H9 (cell line): ENCODE measurements around the gene C10orf120. TPM values are rescaled to one million over a fixed set of nuclear protein-coding genes. Genes with fewer than 3 reads are reported as not detected.

Experiments used
- DNase-seq: peaks from one replicate; pipeline ENCODE4 v3.0.0-alpha.2; 2017
- H2AFZ ChIP-seq: one replicate; pipeline ENCODE4 v1.6.1; 2013; ENCODE audit warnings: mild to moderate bottlenecking, low read length, control low read depth, moderate library complexity
- H2AK5ac ChIP-seq: 2 replicates; pipeline ENCODE4 v1.6.1; 2013; ENCODE audit warnings: low read length, control low read depth, mixed read lengths; ENCODE audit not compliant: insufficient read length
- H2BK120ac ChIP-seq: one replicate; pipeline ENCODE4 v1.6.1; 2013; ENCODE audit warnings: low read depth, mild to moderate bottlenecking, low read length, control low read depth, inconsistent platforms; ENCODE audit not compliant: poor library complexity, severe bottlenecking
- H2BK12ac ChIP-seq: 2 replicates; pipeline ENCODE4 v1.6.1; 2013; ENCODE audit warnings: low read length, control low read depth, mixed read lengths, low read depth; ENCODE audit not compliant: insufficient read length
- H2BK15ac ChIP-seq: 2 replicates; pipeline ENCODE4 v1.6.1; 2013; ENCODE audit warnings: low read depth, low read length, control low read depth
- H2BK20ac ChIP-seq: one replicate; pipeline ENCODE4 v1.6.1; 2013; ENCODE audit warnings: low read depth, mild to moderate bottlenecking, low read length, control low read depth, inconsistent platforms; ENCODE audit not compliant: poor library complexity, severe bottlenecking
- H2BK5ac ChIP-seq: 2 replicates; pipeline ENCODE4 v1.6.1; 2013; ENCODE audit warnings: low read length, control low read depth, mixed read lengths; ENCODE audit not compliant: insufficient read length
- H3K14ac ChIP-seq: 2 replicates; pipeline ENCODE4 v1.6.1; 2013; ENCODE audit warnings: low read length, control low read depth; ENCODE audit not compliant: insufficient read depth
- H3K18ac ChIP-seq: 2 replicates; pipeline ENCODE4 v1.6.1; 2013; ENCODE audit warnings: low read depth, mild to moderate bottlenecking, mixed read lengths, low read length, control low read depth; ENCODE audit not compliant: insufficient read length
- H3K23ac ChIP-seq: 2 replicates; pipeline ENCODE4 v1.6.1; 2013; ENCODE audit warnings: low read length, control low read depth, mixed read lengths, low read depth; ENCODE audit not compliant: insufficient read length
- H3K23me2 ChIP-seq: 2 replicates; pipeline ENCODE4 v1.6.1; 2013; ENCODE audit warnings: low read depth, mild to moderate bottlenecking, mixed read lengths, low read length, control low read depth; ENCODE audit not compliant: insufficient read length, poor library complexity, severe bottlenecking
- H3K27ac ChIP-seq: 2 replicates; pipeline ENCODE4 v1.5.1; 2013; ENCODE audit warnings: low read length, control low read depth, mixed read lengths, low read depth; ENCODE audit not compliant: insufficient read length
- H3K27me3 ChIP-seq: 2 replicates; pipeline ENCODE4 v1.6.1; 2013; ENCODE audit warnings: low read length, control low read depth, inconsistent platforms; ENCODE audit not compliant: insufficient read depth
- H3K4ac ChIP-seq: 2 replicates; pipeline ENCODE4 v1.6.1; 2013; ENCODE audit warnings: low read depth, mild to moderate bottlenecking, control low read depth, inconsistent platforms, low read length, moderate library complexity
- H3K4me1 ChIP-seq: 2 replicates; pipeline ENCODE4 v1.6.1; 2013; ENCODE audit warnings: low read length, control low read depth, inconsistent platforms; ENCODE audit not compliant: insufficient read depth
- H3K4me2 ChIP-seq: 2 replicates; pipeline ENCODE4 v1.6.1; 2013; ENCODE audit warnings: low read length, control low read depth, mixed read lengths; ENCODE audit not compliant: insufficient read length, insufficient read depth
- H3K56ac ChIP-seq: 2 replicates; pipeline ENCODE4 v1.6.1; 2013; ENCODE audit warnings: low read depth, mild to moderate bottlenecking, mixed read lengths, low read length, control low read depth; ENCODE audit not compliant: insufficient read length
- H3K79me1 ChIP-seq: 2 replicates; pipeline ENCODE4 v1.6.1; 2013; ENCODE audit warnings: low read depth, mild to moderate bottlenecking, moderate library complexity, low read length, control low read depth, inconsistent platforms; ENCODE audit not compliant: insufficient read depth, poor library complexity, severe bottlenecking
- H3K79me2 ChIP-seq: 2 replicates; pipeline ENCODE4 v1.6.1; 2013; ENCODE audit warnings: low read length, control low read depth, inconsistent platforms; ENCODE audit not compliant: insufficient read depth
- H3K9ac ChIP-seq: 2 replicates; pipeline ENCODE4 v1.6.1; 2013; ENCODE audit warnings: low read length, control low read depth, mixed read lengths; ENCODE audit not compliant: insufficient read length; ENCODE audit errors: extremely low read depth
- H3K9me3 ChIP-seq: one replicate; pipeline ENCODE4 v1.6.1; 2013; ENCODE audit warnings: low read depth, low read length, inconsistent platforms; ENCODE audit not compliant: control insufficient read depth
- H3T11ph ChIP-seq: one replicate; pipeline ENCODE4 v1.6.1; 2013; ENCODE audit warnings: mild to moderate bottlenecking, low read length, control low read depth, inconsistent platforms
- H4K20me1 ChIP-seq: one replicate; pipeline ENCODE4 v1.6.1; 2013; ENCODE audit not compliant: control insufficient read depth, insufficient read length, insufficient read depth
- H4K5ac ChIP-seq: 2 replicates; pipeline ENCODE4 v1.6.1; 2013; ENCODE audit warnings: low read depth, mild to moderate bottlenecking, mixed read lengths, low read length, control low read depth; ENCODE audit not compliant: insufficient read length
- H4K8ac ChIP-seq: replicated peaks from 2 replicates; pipeline ENCODE4 v1.6.1; 2013; ENCODE audit warnings: low read length, control low read depth, mixed read lengths, low read depth; ENCODE audit not compliant: insufficient read length
- H4K91ac ChIP-seq: 2 replicates; pipeline ENCODE4 v1.6.1; 2013; ENCODE audit warnings: low read depth, mild to moderate bottlenecking, moderate library complexity, mixed read lengths, low read length, control low read depth; ENCODE audit not compliant: insufficient read length
- H3K27ac Mint-ChIP-seq, 3 experiments: 2 replicates in 2 of 3; 3 replicates in 1 of 3; pipeline ENCODE4 v1.8.0; 2020 to 2021; ENCODE audit warnings: mixed read lengths in 3 of 3, mild to moderate bottlenecking in 1 of 3, moderate library complexity in 1 of 3
- H3K27me3 Mint-ChIP-seq: 2 replicates; pipeline ENCODE4 v1.8.0; 2021; ENCODE audit warnings: low read depth, mild to moderate bottlenecking, moderate library complexity, mixed read lengths
- H3K36me3 Mint-ChIP-seq, 3 experiments: 2 replicates in 2 of 3; 3 replicates in 1 of 3; pipeline ENCODE4 v1.8.0; 2020 to 2021; ENCODE audit warnings: low read depth in 3 of 3, mixed read lengths in 3 of 3; ENCODE audit not compliant: insufficient read depth in 1 of 3
- H3K4me1 Mint-ChIP-seq, 2 experiments: 2 replicates each; pipeline ENCODE4 v1.8.0; 2020; ENCODE audit warnings: mixed read lengths in 2 of 2
- H3K4me3 Mint-ChIP-seq, 2 experiments: 2 replicates in 1 of 2; 3 replicates in 1 of 2; pipeline ENCODE4 v1.8.0; 2020 to 2021; ENCODE audit warnings: mild to moderate bottlenecking in 2 of 2, mixed read lengths in 2 of 2, moderate library complexity in 1 of 2
- H3K9me3 Mint-ChIP-seq, 2 experiments: 2 replicates in 1 of 2; 3 replicates in 1 of 2; pipeline ENCODE4 v1.8.0; 2020; ENCODE audit warnings: mild to moderate bottlenecking in 2 of 2, mixed read lengths in 2 of 2, moderate library complexity in 1 of 2
- WGBS: extraction: QIAGEN DNeasy Blood & Tissue Kit; methylation state at CpG from one replicate; pipeline ENCODE4 v1.1.7; 2013; ENCODE audit warnings: missing lambda C conversion rate, low lambda C conversion rate, mixed read lengths; ENCODE audit not compliant: insufficient read length; ENCODE audit errors: extremely low coverage; 5-methylcytosine and 5-hydroxymethylcytosine counted together
- total RNA-seq: library from RNA; stranded (reverse); gene quantifications from 2 replicates; pipeline ENCODE4 v1.2.1, GENCODE V29; 2021
- TF ChIP-seq, protein P1 (sequence below): fragments of 200-600 bp; sonication (generic); conservative IDR thresholded peaks from 3 replicates; pipeline ENCODE4 v1.8.0; 2021; ENCODE audit warnings: antibody characterized with exemption, mild to moderate bottlenecking

C10orf120 gene
- total RNA-seq, 1 experiment from 2014 or later: not detected

DNA sequence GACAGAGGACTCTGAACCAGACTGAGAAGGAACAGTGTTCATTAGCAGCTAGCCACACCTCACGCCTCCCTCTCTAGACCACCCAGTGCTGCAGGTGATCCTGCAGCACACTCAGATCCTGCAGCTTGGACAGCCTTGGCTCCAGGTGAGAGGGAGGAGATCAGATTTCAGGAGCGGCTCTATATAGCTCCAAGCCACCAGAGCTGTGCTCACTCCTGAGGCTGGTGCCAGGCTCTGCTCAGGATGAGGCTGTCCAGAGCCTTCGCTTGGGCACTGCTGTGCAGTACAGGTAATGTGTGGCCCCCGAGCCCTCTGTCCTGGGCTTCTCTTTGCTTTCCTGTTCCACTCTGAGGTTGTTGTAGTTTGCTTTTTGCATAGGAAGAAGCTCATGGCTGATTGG lies 42.4 kb downstream of the C10orf120 start:
- DNase-seq: no peak
- no peak overlapping the region for H3K4ac ChIP-seq
- no peaks in the 10 kb centered on the region for H3K9me3 ChIP-seq
- Mint-ChIP-seq H3K9me3 (no peaks in the 10 kb centered on the region), H3K4me3 (no peak overlapping the region), H3K27me3 (peaks cover 14% of the 10 kb centered on the region), H3K36me3 (no peaks in the 10 kb centered on the region), H3K4me1 (peaks cover 3 to 4% of the 10 kb centered on the region in 2 experiments; a peak in 1 of 4 replicates), H3K27ac (no peak overlapping the region; a peak in 1 of 7 replicates)
- TF ChIP-seq, protein P1, sequence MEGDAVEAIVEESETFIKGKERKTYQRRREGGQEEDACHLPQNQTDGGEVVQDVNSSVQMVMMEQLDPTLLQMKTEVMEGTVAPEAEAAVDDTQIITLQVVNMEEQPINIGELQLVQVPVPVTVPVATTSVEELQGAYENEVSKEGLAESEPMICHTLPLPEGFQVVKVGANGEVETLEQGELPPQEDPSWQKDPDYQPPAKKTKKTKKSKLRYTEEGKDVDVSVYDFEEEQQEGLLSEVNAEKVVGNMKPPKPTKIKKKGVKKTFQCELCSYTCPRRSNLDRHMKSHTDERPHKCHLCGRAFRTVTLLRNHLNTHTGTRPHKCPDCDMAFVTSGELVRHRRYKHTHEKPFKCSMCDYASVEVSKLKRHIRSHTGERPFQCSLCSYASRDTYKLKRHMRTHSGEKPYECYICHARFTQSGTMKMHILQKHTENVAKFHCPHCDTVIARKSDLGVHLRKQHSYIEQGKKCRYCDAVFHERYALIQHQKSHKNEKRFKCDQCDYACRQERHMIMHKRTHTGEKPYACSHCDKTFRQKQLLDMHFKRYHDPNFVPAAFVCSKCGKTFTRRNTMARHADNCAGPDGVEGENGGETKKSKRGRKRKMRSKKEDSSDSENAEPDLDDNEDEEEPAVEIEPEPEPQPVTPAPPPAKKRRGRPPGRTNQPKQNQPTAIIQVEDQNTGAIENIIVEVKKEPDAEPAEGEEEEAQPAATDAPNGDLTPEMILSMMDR: no peak
- H3K9ac ChIP-seq: no peak overlapping the region
- no peaks in the 10 kb centered on the region for H3K4me1 ChIP-seq
- H4K8ac ChIP-seq: no peak overlapping the region
- H2BK20ac ChIP-seq: no peak overlapping the region
- H2BK120ac ChIP-seq: no peak overlapping the region
- H3K14ac ChIP-seq: no peak overlapping the region; the same call in 1 of the 2 replicates
- H4K5ac ChIP-seq: no peak overlapping the region
- no peaks in the 10 kb centered on the region for H3K27me3 ChIP-seq
- no peak overlapping the region for H2AK5ac ChIP-seq
- H3K27ac ChIP-seq: no peak overlapping the region
- H3K79me2 ChIP-seq: no peaks in the 10 kb centered on the region
- no peak overlapping the region for H3K56ac ChIP-seq
- no peak overlapping the region for H2BK15ac ChIP-seq
- H2BK12ac ChIP-seq: no peak overlapping the region
- H2BK5ac ChIP-seq: no peak overlapping the region
- no peaks in the 10 kb centered on the region for H4K20me1 ChIP-seq
- no peaks in the 10 kb centered on the region for H3K79me1 ChIP-seq
- no peak overlapping the region for H3T11ph ChIP-seq
- no CpG with 5 or more reads among the region's 4 CpGs for WGBS
- H3K18ac ChIP-seq: no peak overlapping the region
- no peak overlapping the region for H3K4me2 ChIP-seq
- H3K23me2 ChIP-seq: no peaks in the 10 kb centered on the region
- no peak overlapping the region for H3K23ac ChIP-seq
- no peak overlapping the region for H4K91ac ChIP-seq
- H2AFZ ChIP-seq: no peak overlapping the region
